Stimulated activated CD8-positive, alpha-beta memory T cell treated with anti-CD3 and anti-CD28 coated beads, Interleukin-12 subunit alpha, Interleukin-12 subunit beta, amount 100 ng/mL, for 24 hours (primary cell): ENCODE measurements around the gene PTCH2.

Source experiments
- DNase-seq: peaks from one replicate; pipeline ENCODE4 v3.0.0-alpha.2; 2020; ENCODE audit errors: extremely low read depth

The PTCH2 gene

DNA sequence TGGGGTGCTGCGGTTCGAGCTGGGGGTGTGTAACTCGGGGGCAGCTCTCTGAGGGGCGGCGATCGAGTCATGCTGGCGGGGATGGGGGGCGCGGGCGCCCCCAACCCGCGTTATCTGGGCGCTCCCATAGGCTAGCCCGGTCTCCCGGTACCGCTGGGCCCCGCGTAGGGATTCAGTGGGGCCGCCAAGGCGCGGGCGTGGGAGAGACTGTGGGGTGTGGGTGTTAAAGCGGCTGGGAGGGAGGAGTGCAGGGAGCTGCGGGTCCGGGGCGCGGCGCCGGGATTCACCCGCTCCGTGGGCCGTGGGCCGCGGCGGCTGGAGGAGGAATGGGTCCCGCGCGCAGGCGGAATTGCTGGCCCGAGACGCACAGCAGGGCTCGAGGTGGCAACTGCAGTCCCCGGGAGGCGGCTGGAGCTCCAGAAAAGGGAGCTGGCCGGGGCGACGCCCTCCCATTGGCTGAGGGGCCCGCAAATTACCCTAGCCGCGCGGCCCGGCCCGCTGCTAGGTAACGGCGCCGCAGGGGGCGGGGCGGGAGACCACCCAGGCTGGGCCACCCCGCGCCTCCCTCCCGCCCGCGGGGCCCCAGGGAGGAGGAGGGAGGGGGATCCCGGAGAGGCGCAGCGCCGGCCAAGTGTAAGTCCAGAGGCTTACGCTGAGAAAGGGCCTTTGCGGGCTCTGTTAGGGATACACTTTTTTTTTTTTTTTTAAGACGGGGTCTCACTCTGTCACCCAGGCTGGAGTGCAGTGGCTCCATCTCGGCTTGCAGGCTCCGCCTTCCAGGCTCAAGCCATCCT, at the start of gene PTCH2:
Gene PTCH2, minus strand, starts transcription at position 392 of the 794 bp plus-strand sequence. Its CDS starts 321 bp downstream, at position 71.
- DNase-seq = no peak

DNA sequence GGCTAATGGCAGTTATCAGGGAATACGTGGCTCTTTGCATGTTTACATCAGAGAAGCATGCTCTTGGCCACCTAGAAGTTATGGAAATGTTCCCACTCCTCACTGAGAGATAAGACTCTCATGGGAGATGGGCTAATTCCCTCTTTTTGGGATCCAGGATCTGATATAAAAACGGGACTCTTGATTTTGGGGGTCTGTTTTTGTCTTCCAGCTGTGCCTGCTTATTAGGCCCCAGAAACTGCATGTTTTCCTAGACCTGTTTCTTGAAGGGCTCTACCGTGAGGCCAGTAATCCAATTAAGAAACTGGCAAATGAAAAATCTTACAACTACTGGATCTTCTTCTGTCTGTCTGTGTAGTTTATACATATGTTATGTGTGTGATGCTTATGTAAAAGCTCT, 47.0 kb upstream of the PTCH2 start:
- no peak for DNase-seq

DNA sequence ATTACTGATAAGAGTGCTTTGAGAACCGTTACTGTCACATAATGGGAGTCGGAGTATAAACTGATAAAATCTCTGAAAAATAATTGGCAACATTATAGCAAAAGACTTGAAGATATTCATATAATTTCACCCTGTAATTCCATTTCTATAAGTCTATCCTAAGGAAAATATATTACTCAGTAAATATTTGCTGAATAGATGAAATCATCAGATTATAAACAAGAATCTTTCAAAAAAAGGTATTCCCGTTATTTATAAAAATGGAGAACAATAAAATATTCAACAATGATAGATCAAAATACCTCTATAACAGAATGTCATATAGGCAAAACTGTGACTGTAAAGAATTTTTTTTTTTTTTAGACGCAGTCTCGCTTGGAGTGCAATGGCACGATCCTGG, 42.4 kb upstream of the PTCH2 start:
- DNase-seq = no peak

DNA sequence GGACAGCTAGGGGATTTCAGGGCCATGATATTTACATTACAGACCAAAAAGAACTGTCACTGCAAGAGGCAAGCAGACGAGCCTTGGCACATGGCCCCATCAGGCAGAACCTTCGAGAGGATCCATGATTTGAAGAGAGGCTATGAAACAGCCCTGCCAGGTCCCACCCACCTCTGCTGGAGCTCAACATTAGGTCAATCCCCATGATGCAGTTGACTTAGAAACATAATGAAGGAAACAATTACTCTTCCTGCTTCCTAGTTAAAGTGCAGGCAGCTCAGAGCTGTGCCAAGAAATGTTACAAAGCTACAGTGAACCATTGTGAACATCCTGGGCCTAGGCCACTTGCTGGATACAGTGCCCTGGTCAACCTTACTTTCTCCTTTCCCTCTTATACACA, 41.7 kb upstream of the PTCH2 start:
- DNase-seq = no peak

- DNase-seq = no peak
Measured at GRCh38 chr1:44881011-44881632, 38.1 kb upstream of the PTCH2 start.

DNA sequence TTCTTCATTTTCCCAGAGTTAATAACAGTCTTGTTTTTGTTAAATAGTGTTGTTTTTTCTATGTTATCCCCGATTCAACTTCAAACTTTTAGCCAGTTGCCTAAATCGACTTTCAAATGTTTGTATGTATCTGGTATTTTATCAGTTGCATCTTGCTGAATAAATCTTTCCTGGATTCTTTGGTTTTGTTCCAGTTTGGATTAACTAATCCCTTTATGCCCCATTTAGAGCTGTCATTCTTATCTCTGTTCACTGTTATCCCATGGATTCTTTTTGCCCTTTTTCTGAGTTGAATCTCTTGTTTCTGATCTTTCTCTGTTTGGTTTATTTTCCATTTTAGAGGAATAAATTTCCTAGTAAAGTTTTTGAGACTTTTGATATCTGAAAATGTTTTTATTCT, 31.1 kb upstream of the PTCH2 start:
- DNase-seq = no peak

DNA sequence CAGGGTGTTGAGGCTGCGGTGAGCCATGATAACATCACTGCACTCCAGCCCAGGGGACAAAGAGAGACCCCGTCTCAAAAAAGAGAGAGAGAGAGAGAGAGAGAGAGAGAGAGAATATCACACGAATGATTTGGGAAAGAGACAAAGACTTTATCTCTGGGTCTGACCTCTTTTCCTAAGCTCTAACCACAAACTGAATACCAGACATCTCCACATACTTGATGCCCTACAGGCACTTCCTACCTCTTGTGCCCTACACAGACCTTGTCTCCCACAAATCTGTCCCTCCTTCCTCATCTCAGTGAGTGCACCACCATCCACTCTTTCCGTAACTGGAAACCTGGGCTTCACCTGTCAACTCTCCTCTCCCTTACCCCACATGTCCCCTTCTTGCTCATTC, 27.0 kb upstream of the PTCH2 start:
- no peak for DNase-seq

GRCh38 chr1:44867801-44868200, 24.7 kb upstream of the PTCH2 start:
- DNase-seq = no peak

GRCh38 chr1:44862829-44863401, 19.9 kb upstream of the PTCH2 start:
- no peak for DNase-seq

- DNase-seq = no peak
Measured at GRCh38 chr1:44860891-44861425, 17.9 kb upstream of the PTCH2 start.

DNA sequence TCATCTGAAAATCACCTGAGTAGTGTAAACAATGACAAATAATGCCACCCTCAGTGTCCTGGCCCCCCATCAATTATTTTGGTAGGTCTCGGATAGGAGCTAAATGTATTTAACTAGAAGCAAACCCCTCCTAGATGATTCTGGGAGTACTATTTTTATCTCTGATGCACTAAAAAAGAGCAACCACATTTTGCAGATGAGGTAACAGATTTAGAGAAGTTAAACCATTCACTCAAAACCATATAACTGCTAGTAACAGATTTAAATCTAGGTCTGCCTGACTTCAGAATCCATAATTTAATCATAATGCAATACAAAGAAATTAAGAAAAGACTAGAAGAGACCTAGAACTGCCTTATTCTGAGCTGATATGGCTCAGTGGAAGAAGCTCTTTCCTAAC, 17.3 kb upstream of the PTCH2 start:
- no peak for DNase-seq

- DNase-seq = no peak
Measured at GRCh38 chr1:44857446-44857845, 14.4 kb upstream of the PTCH2 start.

DNA sequence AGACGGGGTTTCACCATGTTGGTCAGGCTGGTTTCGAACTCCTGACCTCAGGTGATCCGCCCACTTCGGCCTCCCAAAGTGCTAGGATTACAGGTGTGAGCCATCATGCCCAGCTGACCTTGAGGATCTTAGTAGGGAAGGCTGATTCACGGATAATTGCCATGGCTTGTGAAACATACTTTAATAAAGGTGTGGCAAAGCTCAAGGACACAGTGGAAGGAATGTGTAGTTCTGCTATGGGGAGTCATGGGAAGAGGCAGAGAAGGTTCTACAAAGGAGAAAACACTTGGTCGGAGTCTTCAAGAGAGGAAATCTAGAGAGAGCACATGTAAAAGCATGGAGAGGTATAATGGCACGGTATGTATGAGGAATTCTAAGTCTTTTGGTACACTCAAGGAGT, 12.7 kb upstream of the PTCH2 start:
- no peak for DNase-seq

DNA sequence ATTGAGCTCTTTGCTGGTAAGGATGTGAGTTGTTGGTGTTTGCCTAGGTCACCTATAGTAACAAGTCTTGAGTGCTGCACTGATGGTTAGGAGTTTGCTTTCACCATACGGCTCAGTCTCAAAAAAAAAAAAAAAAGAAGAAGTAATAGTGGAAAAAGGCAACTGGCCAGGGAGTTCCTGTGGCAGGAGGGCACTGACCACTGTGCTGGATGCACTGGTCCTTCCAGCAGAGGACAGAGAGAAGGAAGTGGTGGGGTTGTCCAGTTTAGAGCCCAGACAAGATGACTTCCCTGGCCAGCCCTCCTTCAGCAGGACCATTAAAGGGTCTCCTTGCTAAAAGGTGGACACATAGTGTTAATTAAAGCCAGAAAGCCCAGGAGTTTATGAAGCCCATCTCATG, 11.9 kb upstream of the PTCH2 start:
- DNase-seq = no peak

DNA sequence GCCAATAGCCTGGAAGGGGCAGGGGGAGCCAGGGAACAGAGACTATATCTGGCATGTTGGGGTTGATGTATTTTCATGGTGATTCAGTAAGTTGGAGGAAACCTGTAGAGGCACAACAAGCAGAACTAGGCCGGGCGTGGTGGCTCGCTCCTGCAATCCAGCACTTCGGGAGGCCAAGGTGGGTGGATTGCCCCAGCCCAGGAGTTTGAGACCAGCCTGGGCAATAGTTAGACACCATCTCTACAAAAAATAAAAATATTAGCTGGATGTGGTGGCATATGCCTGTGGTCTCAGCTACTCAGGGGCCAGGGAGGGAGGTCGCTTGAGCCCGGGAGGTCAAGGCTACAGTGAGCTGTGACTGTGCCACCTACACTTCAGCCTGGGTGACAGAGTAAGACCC, 10.1 kb upstream of the PTCH2 start:
- DNase-seq = no peak

GRCh38 chr1:44851308-44851707, 8.3 kb upstream of the PTCH2 start:
- no peak for DNase-seq

DNA sequence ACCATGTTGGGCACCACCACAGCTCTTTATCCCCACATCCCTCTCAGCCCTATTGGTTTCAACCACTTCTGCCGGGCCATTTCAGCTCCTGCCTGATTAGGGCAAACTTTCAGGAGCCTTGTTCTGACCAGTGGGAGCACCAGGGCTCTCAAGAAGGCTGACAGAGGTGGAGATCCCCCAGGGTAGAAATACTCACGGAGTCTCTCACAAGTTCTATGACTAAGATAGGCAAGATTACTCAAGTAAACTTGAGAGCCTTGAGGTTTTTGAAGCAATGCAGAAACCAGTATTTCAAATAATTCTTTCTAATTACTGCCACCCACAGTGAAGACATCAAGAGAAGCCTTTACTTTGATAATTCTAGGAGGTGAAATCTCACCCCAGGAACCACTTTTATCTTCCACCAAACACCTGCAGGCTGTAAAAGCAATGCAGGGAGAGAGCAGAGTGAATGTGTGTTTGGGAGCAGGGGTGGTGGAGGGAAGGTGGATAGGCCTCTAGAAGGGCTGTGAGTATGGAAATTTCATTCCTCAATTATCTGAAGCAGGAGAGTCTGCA, 6.6 kb upstream of the PTCH2 start:
- no peak for DNase-seq

GRCh38 chr1:44848456-44849181, 5.6 kb upstream of the PTCH2 start:
- DNase-seq = no peak

DNA sequence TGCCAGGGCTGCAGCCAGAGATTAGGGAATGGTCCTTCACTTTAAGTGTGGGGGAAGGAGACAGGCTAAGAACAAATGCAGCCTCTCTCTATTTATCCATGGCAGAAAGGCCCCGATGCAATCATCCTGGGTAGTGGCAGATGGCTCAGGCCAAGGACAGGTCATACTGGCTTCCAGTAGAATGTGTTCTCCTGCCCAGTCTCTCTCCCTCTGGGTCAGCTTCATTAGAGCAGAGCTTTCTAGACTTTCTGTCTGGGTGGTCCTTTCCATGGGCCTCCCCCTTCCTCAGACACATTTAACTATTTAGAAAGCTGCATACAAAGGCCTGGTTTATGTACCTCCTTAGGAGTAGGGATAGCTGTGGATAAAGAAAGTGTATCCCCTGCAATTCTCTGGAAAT, 4.8 kb upstream of the PTCH2 start:
- DNase-seq = no peak

DNA sequence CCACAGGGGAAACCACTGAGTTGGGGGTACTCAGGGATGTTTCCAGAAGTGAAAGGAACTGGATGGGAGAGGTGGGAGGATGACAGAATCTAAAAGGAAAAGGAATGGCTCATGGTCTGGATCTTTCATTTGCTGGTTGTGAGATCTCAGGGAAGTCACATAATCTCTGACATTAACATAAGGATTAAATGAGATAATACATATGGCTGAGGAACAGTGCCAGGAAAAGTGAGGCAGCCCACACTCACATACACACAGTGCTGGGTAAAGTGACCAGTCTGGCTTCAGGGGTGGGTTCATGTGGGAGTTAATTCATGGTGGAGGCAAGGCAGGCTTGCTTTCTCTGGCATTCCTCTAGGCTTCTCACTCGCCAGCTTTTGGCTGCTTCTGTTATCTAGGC, 3.9 kb upstream of the PTCH2 start:
- no peak for DNase-seq

DNA sequence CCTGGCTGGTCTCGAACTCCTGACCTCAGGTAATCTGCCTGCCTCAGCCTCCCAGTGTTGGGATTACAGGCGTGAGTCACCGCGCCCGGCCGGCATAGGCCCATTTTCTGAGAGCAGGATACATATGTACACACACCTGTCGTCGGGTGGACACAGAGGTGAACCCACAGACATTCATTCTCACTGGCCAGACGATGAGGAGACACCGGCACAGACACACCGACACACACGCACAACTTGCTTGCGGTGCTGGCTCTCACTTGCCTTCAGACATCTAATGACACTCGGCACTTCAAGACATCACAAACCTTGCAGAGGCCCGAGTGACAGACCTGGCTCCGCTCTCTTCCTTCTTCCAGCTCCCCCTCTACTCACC, 579 bp downstream of the PTCH2 start:
- DNase-seq = no peak

DNA sequence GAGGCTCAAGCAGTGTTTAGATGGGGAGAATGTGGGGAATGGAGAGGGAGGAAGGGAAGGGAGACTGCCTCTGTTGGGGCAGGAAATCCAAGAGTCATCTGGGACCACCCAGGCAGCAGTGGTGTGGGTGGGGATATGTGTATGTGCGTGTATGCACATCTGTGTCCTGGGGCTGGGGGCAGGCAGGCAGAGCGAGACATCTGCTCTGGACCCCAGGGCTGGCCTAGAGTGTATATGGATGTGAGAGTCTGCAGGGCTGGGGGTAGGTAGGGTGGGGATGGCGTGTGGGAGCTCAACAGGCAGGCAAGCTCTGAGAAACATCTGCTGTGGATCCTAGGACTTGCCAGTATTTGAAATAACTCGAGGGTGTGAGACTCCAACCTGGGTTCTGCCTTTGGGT, 3.5 kb downstream of the PTCH2 start:
- DNase-seq = no peak
